ENCODE results near the gene MEAF6.

MEAF6 gene

GRCh38 chr1:37487619-37487984 is 27.0 kb downstream of the MEAF6 start:
- TF ChIP-seq, protein P1, sequence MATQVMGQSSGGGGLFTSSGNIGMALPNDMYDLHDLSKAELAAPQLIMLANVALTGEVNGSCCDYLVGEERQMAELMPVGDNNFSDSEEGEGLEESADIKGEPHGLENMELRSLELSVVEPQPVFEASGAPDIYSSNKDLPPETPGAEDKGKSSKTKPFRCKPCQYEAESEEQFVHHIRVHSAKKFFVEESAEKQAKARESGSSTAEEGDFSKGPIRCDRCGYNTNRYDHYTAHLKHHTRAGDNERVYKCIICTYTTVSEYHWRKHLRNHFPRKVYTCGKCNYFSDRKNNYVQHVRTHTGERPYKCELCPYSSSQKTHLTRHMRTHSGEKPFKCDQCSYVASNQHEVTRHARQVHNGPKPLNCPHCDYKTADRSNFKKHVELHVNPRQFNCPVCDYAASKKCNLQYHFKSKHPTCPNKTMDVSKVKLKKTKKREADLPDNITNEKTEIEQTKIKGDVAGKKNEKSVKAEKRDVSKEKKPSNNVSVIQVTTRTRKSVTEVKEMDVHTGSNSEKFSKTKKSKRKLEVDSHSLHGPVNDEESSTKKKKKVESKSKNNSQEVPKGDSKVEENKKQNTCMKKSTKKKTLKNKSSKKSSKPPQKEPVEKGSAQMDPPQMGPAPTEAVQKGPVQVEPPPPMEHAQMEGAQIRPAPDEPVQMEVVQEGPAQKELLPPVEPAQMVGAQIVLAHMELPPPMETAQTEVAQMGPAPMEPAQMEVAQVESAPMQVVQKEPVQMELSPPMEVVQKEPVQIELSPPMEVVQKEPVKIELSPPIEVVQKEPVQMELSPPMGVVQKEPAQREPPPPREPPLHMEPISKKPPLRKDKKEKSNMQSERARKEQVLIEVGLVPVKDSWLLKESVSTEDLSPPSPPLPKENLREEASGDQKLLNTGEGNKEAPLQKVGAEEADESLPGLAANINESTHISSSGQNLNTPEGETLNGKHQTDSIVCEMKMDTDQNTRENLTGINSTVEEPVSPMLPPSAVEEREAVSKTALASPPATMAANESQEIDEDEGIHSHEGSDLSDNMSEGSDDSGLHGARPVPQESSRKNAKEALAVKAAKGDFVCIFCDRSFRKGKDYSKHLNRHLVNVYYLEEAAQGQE (IDR thresholded peaks at IDR 0.05; ENCODE audit: insufficient read depth in 1 of 2, low read depth in 2 of 2, low read length in 2 of 2) = no peak
- TF ChIP-seq SIN3A (IDR thresholded peaks at IDR 0.05; ENCODE audit: borderline replicate concordance, insufficient read depth, low read length) = no peak
- no peak for TF ChIP-seq FOXP2 (optimal IDR thresholded peaks at IDR 0.05; ENCODE audit: borderline replicate concordance, extremely low read depth, extremely low read length, insufficient read depth)
- no peak for TF ChIP-seq TAF1 (IDR thresholded peaks at IDR 0.05; ENCODE audit: borderline replicate concordance, insufficient read depth, low read length)
- no peak for TF ChIP-seq POLR2AphosphoS5 (IDR thresholded peaks at IDR 0.05; ENCODE audit: low read depth, low read length)

GRCh38 chr1:37486680-37487618 is 27.6 kb downstream of the MEAF6 start:
- TF ChIP-seq, protein P1 (IDR thresholded peaks at IDR 0.05; ENCODE audit: insufficient read depth in 1 of 2, low read depth in 2 of 2, low read length in 2 of 2) = no peak
- no peak for TF ChIP-seq TAF1 (IDR thresholded peaks at IDR 0.05; ENCODE audit: borderline replicate concordance, insufficient read depth, low read length)
- TF ChIP-seq SIN3A (IDR thresholded peaks at IDR 0.05; ENCODE audit: borderline replicate concordance, insufficient read depth, low read length) = no peak
- no peak for TF ChIP-seq POLR2AphosphoS5 (IDR thresholded peaks at IDR 0.05; ENCODE audit: low read depth, low read length)
- TF ChIP-seq FOXP2 (optimal IDR thresholded peaks at IDR 0.05; ENCODE audit: borderline replicate concordance, extremely low read depth, extremely low read length, insufficient read depth) = no peak

DNA sequence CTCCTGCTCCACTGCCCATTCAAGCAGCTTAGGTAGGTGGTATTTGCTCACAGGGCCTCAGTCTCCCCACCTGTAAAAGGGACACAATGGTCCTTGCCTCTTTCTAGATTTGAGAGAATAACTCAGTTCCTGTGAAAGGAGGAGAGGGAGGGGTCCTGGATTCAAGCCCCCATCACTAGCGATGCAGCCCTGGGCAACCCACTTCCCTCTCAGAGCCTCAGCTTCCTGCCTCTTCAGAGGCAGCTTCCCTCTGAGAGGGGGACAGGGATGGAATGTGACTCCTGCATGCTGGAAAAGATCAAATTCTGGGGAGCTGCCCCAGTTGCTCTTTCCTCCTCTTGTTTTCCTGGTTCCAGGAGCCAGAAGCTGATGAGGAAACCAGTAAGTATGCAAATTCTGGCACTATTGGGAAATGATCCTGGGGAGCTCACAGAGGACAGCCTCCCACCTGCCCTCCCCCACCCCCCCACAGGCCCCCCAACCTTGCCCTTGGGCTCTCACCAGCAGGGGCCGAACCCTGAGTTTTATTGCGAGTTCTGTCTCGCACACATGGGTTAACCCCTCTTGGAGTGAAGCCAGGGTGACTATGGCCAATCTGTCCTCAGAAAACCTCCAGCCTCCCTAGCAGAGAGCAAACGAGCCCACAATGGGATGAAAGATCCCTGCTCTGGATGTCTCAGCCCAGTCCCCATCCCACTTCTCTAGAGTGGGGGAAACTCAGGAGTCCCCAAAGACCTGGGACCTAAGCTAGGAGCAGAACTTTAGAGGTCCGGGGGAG is 28.5 kb downstream of the MEAF6 start:
- TF ChIP-seq POLR2AphosphoS5 (IDR thresholded peaks at IDR 0.05; ENCODE audit: low read depth, low read length) = no peak
- TF ChIP-seq, protein P1 (IDR thresholded peaks at IDR 0.05; ENCODE audit: insufficient read depth in 1 of 2, low read depth in 2 of 2, low read length in 2 of 2) = no peak
- no peak for TF ChIP-seq TAF1 (IDR thresholded peaks at IDR 0.05; ENCODE audit: borderline replicate concordance, insufficient read depth, low read length)
- no peak for TF ChIP-seq FOXP2 (optimal IDR thresholded peaks at IDR 0.05; ENCODE audit: borderline replicate concordance, extremely low read depth, extremely low read length, insufficient read depth)
- no peak for TF ChIP-seq SIN3A (IDR thresholded peaks at IDR 0.05; ENCODE audit: borderline replicate concordance, insufficient read depth, low read length)

- TF ChIP-seq SIN3A (IDR thresholded peaks at IDR 0.05; ENCODE audit: borderline replicate concordance, insufficient read depth, low read length) (no peak), POLR2AphosphoS5 (IDR thresholded peaks at IDR 0.05; ENCODE audit: low read depth, low read length) (no peak), TAF1 (IDR thresholded peaks at IDR 0.05; ENCODE audit: borderline replicate concordance, insufficient read depth, low read length) (no peak)
- TF ChIP-seq, protein P1 (IDR thresholded peaks at IDR 0.05; ENCODE audit: insufficient read depth in 1 of 2, low read depth in 2 of 2, low read length in 2 of 2) = no peak
Observed at GRCh38 chr1:37484325-37485051, 30.1 kb downstream of the MEAF6 start.

Measured in PFSK-1 (cell line).